NCI-H510A treated with DMSO at 0.1 percent for 48 hours (cell line): Measurements from ENCODE around the gene TMUB2.

Source experiments
- DNase-seq: peaks from one replicate; lab custom pipeline; 2025; lab: John Stamatoyannopoulos, UW

TMUB2 gene

DNA sequence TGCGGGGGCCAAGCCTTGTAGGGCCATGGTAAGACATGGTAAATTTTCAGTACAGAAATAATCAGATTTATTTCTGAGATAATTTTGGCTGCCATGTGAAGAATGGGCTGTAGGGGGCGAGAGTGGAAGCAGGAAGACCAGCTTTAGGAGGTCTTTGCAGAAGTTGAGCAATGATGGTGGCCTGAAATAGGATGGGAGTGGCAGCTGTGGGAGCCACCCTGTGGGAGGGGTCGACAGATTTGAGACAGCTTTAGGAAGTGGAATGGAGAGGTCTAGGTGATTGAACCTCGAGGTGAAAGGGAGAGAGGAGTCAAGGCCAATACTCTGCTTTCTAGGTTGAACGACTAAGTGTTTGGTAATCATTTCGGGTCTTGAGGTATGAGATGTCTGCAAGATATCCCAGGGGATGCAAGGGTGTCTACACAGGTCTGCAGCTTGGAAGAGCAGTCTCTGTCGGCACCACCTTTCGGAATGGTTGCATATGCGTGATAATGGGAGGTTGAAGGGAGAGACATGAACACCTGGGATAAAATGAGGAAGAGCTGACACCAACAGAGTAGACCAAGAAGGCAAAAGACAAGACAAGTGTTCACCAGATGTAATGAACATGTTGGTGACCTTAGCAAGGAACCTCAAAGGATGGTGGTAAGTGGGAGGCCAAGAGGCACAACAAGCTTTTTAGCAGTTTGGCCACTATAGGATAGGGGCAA is 17.1 kb downstream of the TMUB2 start:
- DNase-seq = peak; percentile 38

DNA sequence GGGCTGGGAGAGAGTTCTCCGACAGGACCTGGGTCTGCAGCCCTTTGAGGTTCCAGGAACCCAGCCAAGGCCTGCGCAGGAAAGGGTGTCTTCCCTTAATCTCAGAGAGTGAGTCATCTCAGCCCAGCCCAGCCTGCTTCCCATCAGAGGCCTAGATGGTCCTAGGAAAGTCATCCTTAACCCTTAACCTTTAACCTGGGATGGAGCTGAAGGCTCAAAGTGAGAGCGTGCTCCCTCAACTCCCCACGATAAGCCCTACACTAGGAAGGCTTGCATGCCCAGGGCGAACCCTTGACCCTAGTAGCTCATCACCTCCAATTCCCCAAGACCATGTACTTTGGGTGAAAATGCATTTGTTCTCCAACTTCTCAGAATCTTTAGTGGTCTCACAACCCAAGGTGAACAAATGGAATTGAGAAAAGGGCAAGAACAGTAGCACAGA is 17.7 kb downstream of the TMUB2 start:
- no peak for DNase-seq

- no peak for DNase-seq
Observed at GRCh38 chr17:44205962-44206824, 19.4 kb downstream of the TMUB2 start.

GRCh38 chr17:44206825-44207155 is 20.0 kb downstream of the TMUB2 start:
- DNase-seq = no peak

DNA sequence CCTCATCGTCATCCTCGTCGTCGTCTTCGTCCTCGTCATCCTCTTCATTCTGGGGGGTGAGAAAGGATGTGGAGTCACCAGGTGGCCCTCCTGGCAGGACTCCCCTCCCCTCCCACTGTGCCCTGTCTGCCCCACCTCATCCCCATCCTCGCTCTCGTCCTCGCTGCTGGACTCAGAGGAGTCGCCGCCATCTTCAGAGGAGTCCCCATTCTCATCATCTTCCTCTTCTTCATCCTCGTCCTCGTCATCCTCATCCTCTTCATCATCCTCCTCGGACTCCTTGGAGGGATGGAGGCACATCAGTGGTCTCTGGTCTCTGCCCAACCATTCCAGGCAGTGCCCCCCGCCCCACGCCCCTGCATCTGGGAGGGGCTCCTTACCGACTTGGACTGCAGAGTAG is 20.5 kb downstream of the TMUB2 start:
- no peak for DNase-seq

GRCh38 chr17:44207743-44208142 is 21.0 kb downstream of the TMUB2 start:
- no peak for DNase-seq

- DNase-seq = no peak
Observed at GRCh38 chr17:44209786-44210341, 23.1 kb downstream of the TMUB2 start.

DNA sequence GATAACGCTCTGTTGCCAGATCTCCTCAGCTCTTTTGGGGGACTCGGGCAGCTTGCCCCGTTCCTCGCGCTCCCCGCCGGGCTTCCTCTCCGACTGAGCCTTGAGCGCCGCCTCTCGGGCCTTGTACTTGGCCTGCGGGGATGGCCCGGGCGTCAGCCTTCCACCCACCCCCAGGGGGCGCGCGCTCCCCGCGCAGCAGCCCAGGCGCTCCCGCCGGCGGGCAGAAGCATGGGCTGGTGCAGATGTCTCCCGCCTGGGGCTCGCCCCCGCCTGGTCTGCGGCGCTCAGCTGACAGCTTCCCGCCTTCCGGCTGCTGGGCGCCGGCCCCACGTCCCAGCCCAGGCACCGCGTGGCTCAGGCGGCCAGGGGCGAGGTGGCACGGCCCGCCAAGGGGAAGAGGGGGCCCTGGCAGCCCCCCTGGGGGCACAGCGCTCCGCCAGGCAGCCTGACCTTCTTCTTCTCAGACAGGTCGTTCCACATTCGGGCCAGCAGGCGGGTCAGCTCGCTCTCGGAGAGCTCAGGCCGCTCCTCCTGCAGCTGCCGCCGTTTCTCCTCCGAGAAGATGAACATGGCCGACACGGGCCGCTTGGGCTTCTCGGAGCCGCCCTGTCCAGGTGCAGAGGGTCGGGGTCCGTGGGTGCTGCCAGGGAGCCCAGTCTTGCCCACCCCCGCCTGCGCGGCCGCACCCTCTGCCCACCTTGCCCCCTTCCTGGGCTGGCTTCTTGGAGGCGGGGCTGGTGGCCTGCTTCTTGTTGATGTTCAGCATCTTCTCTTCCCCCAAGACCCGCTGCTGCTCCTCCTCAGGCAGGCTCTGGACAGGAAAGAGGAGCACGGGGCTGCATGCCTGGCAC is 23.8 kb downstream of the TMUB2 start:
- peak; percentile 83 for DNase-seq

- DNase-seq = no peak
Observed at GRCh38 chr17:44211281-44212265, 24.8 kb downstream of the TMUB2 start.

- no peak for DNase-seq
Observed at GRCh38 chr17:44212507-44213402, 26.0 kb downstream of the TMUB2 start.

- no peak for DNase-seq
Observed at GRCh38 chr17:44213403-44214229, 26.8 kb downstream of the TMUB2 start.

DNA sequence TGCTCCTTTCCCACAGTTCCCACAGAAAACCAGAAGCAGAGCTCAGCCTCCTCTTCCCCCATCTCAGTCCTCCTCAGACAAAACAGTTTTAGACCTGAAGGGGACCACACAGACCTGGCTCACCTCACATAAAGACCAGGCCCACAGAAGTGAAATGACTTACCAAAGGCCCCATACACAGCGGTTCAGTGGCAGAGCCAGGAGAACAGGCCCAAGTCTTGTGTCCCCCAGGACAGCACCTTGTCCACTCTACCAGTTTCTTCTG is 27.4 kb downstream of the TMUB2 start:
- DNase-seq = no peak

DNA sequence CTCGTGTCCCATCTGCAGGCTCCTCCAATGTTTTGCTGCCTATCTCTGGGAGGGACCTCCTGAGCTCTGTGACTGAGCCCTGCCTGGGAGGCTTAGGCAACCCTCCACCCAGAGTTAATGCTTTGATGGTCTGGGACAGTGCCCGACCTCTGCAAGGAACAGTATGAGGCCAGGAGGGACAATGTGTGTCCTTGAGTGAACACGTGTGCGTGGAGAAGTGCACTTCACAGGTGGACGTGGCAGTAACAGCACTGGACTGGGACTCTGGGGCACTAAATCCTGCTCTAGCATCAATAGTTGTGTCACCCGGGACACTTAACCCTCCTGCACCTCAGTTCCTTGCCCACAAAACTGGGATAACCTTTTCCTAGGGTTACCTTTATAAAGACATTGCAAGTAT is 28.1 kb downstream of the TMUB2 start:
- DNase-seq = no peak

DNA sequence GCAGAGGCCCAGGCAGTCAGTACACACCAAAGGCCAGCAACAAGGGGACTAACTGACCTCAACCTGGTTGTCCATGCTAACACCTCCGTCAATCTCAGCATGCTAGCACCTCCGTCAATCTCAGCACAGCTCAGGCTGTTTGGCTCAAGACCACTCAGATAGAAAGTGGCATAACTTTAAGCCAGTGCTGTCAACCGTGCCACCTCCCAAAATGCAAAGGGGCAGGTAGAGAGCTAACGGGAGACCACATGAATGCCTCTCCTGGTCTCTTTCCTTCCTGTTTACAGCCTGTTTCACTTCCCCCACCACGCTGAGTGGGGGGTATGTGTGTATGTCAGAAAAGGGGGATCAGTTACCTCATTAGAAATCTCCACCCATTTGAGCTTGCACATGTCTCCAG is 29.4 kb downstream of the TMUB2 start:
- DNase-seq = no peak

DNA sequence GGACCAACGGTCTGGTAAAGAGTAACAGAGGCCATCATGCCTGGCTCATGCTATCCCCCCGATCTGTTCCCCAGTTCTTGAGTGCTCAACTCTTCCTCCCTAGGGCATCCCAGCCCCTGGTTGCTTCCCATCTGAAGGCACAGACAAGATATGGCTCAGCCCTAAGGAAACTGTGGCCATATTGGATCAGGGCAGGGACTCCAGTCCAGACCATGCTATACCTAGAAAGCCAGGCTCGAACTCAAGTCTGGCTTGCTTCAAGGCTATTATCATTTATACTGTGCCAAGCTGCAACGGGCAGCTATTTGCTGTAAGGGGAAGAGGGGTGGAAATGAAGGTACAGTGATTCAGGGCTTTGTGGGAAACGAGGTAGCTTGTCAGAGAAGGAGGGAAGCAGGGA is 29.9 kb downstream of the TMUB2 start:
- DNase-seq = no peak

DNA sequence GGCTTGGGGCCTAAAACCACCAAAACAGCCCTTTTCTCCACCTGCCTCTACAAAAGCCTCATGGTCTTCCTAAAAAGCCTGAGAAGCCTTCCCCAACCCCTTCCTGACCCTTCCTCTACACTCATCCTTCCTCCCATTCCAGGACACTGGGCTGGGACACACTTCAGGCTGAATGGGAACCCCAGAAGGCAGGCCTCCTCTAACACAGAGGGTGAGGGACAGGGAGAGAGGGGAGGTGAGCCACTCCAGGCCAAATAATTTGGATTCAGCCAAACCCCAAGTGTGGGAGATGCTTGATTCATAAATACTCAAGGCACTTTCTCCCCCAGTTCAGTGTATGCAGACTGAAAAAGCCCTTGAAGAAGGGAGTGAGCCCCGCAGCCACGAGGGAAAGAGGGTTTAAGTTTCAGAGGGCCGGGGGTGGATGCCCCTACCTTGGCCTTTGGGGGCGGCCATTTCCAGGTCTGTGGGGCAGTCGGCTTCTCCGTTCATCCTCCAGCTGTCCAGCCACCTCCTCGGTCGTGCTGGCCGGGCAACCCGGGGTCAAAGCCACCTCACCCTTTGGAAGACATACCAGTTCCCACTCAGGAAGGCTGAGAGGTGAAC is 31.1 kb downstream of the TMUB2 start:
- no peak for DNase-seq

GRCh38 chr17:44218344-44219107 is 31.8 kb downstream of the TMUB2 start:
- peak; percentile 61 for DNase-seq

- DNase-seq = peak; percentile 31
Observed at GRCh38 chr17:44219108-44219615, 32.4 kb downstream of the TMUB2 start.
